Activated CD4-positive, alpha-beta T cell treated with anti-CD3 and anti-CD28 coated beads, Interleukin-10, Interleukin-2, amounts not matched to agents 100 ng/mL and 50 ng/mL, durations not matched to agents 16 hours and 8 hours (primary cell): ENCODE measurements around the gene ZDHHC14.

Experiments
- DNase-seq: peaks from one replicate; pipeline ENCODE4 v3.0.0-alpha.2; 2020

ZDHHC14 gene

GRCh38 chr6:157537556-157537955 is 156.6 kb downstream of the ZDHHC14 start:
- DNase-seq = no peak

- peak; percentile 62 for DNase-seq
Measured at GRCh38 chr6:157538168-157538567, 157.2 kb downstream of the ZDHHC14 start.

- DNase-seq = no peak
Measured at GRCh38 chr6:157538698-157539097, 157.7 kb downstream of the ZDHHC14 start.

GRCh38 chr6:157539421-157539822 is 158.4 kb downstream of the ZDHHC14 start:
- no peak for DNase-seq

GRCh38 chr6:157539900-157540752 is 159.1 kb downstream of the ZDHHC14 start:
- no peak for DNase-seq

- peak; percentile 13 for DNase-seq
Measured at GRCh38 chr6:157541618-157542413, 160.8 kb downstream of the ZDHHC14 start.

- DNase-seq = no peak
Measured at GRCh38 chr6:157542414-157543160, 161.6 kb downstream of the ZDHHC14 start.

- no peak for DNase-seq
Measured at GRCh38 chr6:157546321-157546720, 165.3 kb downstream of the ZDHHC14 start.

- no peak for DNase-seq
Measured at GRCh38 chr6:157547112-157547511, 166.1 kb downstream of the ZDHHC14 start.

- no peak for DNase-seq
Measured at GRCh38 chr6:157548635-157549467, 167.9 kb downstream of the ZDHHC14 start.

- DNase-seq = no peak
Measured at GRCh38 chr6:157549468-157549745, 168.4 kb downstream of the ZDHHC14 start.

- DNase-seq = peak; percentile 50
Measured at GRCh38 chr6:157550114-157550989, 169.4 kb downstream of the ZDHHC14 start.

- DNase-seq = no peak
Measured at GRCh38 chr6:157551041-157551832, 170.2 kb downstream of the ZDHHC14 start.

- DNase-seq = no peak
Measured at GRCh38 chr6:157552081-157552747, 171.2 kb downstream of the ZDHHC14 start.

- no peak for DNase-seq
Measured at GRCh38 chr6:157552820-157553485, 172.0 kb downstream of the ZDHHC14 start.

GRCh38 chr6:157554747-157555146 is 173.8 kb downstream of the ZDHHC14 start:
- no peak for DNase-seq

- no peak for DNase-seq
Measured at GRCh38 chr6:157555455-157556143, 174.6 kb downstream of the ZDHHC14 start.

GRCh38 chr6:157556144-157556645 is 175.2 kb downstream of the ZDHHC14 start:
- DNase-seq = no peak
